WTC11 (cell line): ENCODE data around the gene HECTD4. TPM values are rescaled to one million over a fixed set of nuclear protein-coding genes. Genes with fewer than 3 reads are reported as not detected.
A peak's percentile ranks its signal among the peaks of the same experiment; 100 is the strongest.

Source experiments
- ATAC-seq: fragments of 200-7000 bp; cut with Tn5 transposase; 2 replicates; pipeline ENCODE4 v1.10.0; 2021; ENCODE audit warnings: mild to moderate bottlenecking, moderate library complexity
- CTCF ChIA-PET: fragments of 300-600 bp; sonication (Branson Sonifier 250); formaldehyde crosslinking; loops from one replicate; lab custom pipeline; 2021; ENCODE audit warnings: antibody characterized with exemption; lab: Charles Lee
- POLR2A ChIA-PET: fragments of 350-600 bp; sonication (Branson Sonifier 250); formaldehyde crosslinking; loops from one replicate; lab custom pipeline; 2021; ENCODE audit warnings: antibody characterized with exemption; lab: Charles Lee
- DNase-seq: peaks from one replicate; pipeline ENCODE4 v3.0.0; 2021; ENCODE audit warnings: low spot score
- H3K27ac Mint-ChIP-seq: 2 replicates; pipeline ENCODE4 v1.8.0; 2021; ENCODE audit warnings: mixed read lengths
- H3K27me3 Mint-ChIP-seq: 2 replicates; pipeline ENCODE4 v1.8.0; 2021; ENCODE audit warnings: low read depth, mild to moderate bottlenecking, moderate library complexity, mixed read lengths
- H3K36me3 Mint-ChIP-seq: 2 replicates; pipeline ENCODE4 v1.8.0; 2021; ENCODE audit warnings: mixed read lengths
- H3K4me1 Mint-ChIP-seq: 2 replicates; pipeline ENCODE4 v1.8.0; 2022; ENCODE audit warnings: mixed read lengths
- H3K4me3 Mint-ChIP-seq: 2 replicates; pipeline ENCODE4 v1.8.0; 2021; ENCODE audit warnings: mild to moderate bottlenecking, moderate library complexity, mixed read lengths
- H3K9me3 Mint-ChIP-seq: 2 replicates; pipeline ENCODE4 v1.8.0; 2021; ENCODE audit warnings: mixed read lengths
- ELF4 ChIP-seq: sonication (generic); formaldehyde crosslinking; IDR thresholded peaks from 2 replicates; pipeline ENCODE4 v1.8.1; 2022; ENCODE audit warnings: low read depth, mild to moderate bottlenecking, moderate library complexity, missing genetic modification reagents
- FOXK1 ChIP-seq: sonication (generic); formaldehyde crosslinking; IDR thresholded peaks from 2 replicates; pipeline ENCODE4 v1.8.0; 2022; ENCODE audit warnings: mild to moderate bottlenecking, moderate library complexity, missing genetic modification reagents
- FOXP1 ChIP-seq: sonication (generic); formaldehyde crosslinking; IDR thresholded peaks from 2 replicates; pipeline ENCODE4 v1.8.0; 2022; ENCODE audit warnings: missing genetic modification reagents, mild to moderate bottlenecking, moderate library complexity, borderline replicate concordance
- GABPB1 ChIP-seq: sonication (generic); formaldehyde crosslinking; IDR thresholded peaks from 2 replicates; pipeline ENCODE4 v1.8.1; 2023; ENCODE audit warnings: mild to moderate bottlenecking, missing genetic modification reagents
- NFE2L1 ChIP-seq: sonication (generic); formaldehyde crosslinking; IDR thresholded peaks from 2 replicates; pipeline ENCODE4 v1.8.1; 2023; ENCODE audit warnings: missing genetic modification reagents
- NFYB ChIP-seq: sonication (generic); formaldehyde crosslinking; conservative IDR thresholded peaks from 2 replicates; pipeline ENCODE4 v1.8.0; 2022; ENCODE audit warnings: low read depth, missing genetic modification reagents
- RELA ChIP-seq: sonication (generic); formaldehyde crosslinking; IDR thresholded peaks from 2 replicates; pipeline ENCODE4 v1.8.1; 2022; ENCODE audit warnings: missing genetic modification reagents, mild to moderate bottlenecking, borderline replicate concordance
- ZNF121 ChIP-seq: sonication (generic); formaldehyde crosslinking; IDR thresholded peaks from 2 replicates; pipeline ENCODE4 v1.8.0; 2023; ENCODE audit warnings: missing genetic modification reagents
- ZNF317 ChIP-seq: sonication (generic); formaldehyde crosslinking; IDR thresholded peaks from 2 replicates; pipeline ENCODE4 v1.8.1; 2023; ENCODE audit warnings: low read depth, mild to moderate bottlenecking, moderate library complexity, missing genetic modification reagents, borderline replicate concordance
- ZNF416 ChIP-seq: fragments of 250-450 bp; sonication (Bioruptor Pico); IDR thresholded peaks from 2 replicates; pipeline ENCODE4 v1.9.0; 2021; ENCODE audit warnings: mild to moderate bottlenecking, inconsistent platforms
- ZNF423 ChIP-seq: fragments of 250-450 bp; sonication (Bioruptor Pico); IDR thresholded peaks from 2 replicates; pipeline ENCODE4 v2.1.2; 2022; ENCODE audit warnings: mild to moderate bottlenecking, moderate library complexity
- total RNA-seq: library from RNA; stranded (reverse); gene quantifications from 3 replicates; pipeline ENCODE4 v1.2.3, GENCODE V29; 2021
- TF ChIP-seq, protein P1 (sequence below): sonication (generic); formaldehyde crosslinking; IDR thresholded peaks from 2 replicates; pipeline ENCODE4 v1.8.0; 2022; ENCODE audit warnings: mild to moderate bottlenecking, missing genetic modification reagents
- TF ChIP-seq, protein P2 (sequence below): sonication (generic); formaldehyde crosslinking; IDR thresholded peaks from 2 replicates; pipeline ENCODE4 v1.8.0; 2023; ENCODE audit warnings: mild to moderate bottlenecking, missing genetic modification reagents
- TF ChIP-seq, protein P3 (sequence below): sonication (generic); formaldehyde crosslinking; IDR thresholded peaks from 2 replicates; pipeline ENCODE4 v1.8.1; 2022; ENCODE audit warnings: mild to moderate bottlenecking, moderate library complexity, missing genetic modification reagents
- TF ChIP-seq, protein P4 (sequence below): sonication (generic); formaldehyde crosslinking; IDR thresholded peaks from 2 replicates; pipeline ENCODE4 v1.8.1; 2022; ENCODE audit warnings: missing genetic modification reagents, borderline replicate concordance
- TF ChIP-seq, protein P5 (sequence below): fragments of 200-600 bp; IDR thresholded peaks from 2 replicates; pipeline ENCODE4 v1.8.0; 2022; ENCODE audit warnings: antibody characterized with exemption
- TF ChIP-seq, protein P6 (sequence below): sonication (generic); formaldehyde crosslinking; IDR thresholded peaks from 2 replicates; pipeline ENCODE4 v1.8.1; 2023; ENCODE audit warnings: mild to moderate bottlenecking, missing genetic modification reagents

Gene HECTD4
- total RNA-seq, 1 experiment from 2014 or later, result 31.7 TPM

DNA sequence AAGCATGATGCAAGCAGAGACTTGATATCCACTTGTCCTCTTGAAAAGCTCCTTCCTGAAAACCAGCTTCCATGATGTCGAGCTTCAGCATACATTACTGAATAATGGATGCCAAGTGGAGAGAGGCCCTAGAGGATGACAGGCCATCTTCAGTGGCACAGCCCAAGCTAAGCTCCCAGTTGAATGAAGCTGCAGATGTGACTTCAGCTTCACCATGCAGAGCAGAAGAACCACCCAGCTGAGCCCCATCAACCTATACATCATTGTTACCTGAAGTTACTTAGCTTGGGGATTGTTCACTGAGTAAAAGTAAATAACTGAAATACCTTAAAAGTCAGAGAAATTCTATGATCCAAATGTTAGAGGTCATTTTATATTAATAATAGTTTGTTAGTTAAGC, 93.6 kb downstream of the HECTD4 start:
- CTCF ChIA-PET, result interaction anchor here (0.7 to 2.0 kb wide), 2 partner anchors 90 to 98 kb away, joined by 3 to 6 read pairs; no protein-coding TSS in a partner anchor
- Mint-ChIP-seq H3K36me3 (peaks cover 10% of the 10 kb centered on the region), H3K9me3 (peaks cover 6% of the 10 kb centered on the region), H3K27me3 (no peaks in the 10 kb centered on the region), H3K27ac (no peak overlapping the region), H3K4me3 (no peak overlapping the region), H3K4me1 (no peaks in the 10 kb centered on the region)
- no peak for DNase-seq
- POLR2A ChIA-PET, result no interaction called here
- TF ChIP-seq, protein P1, sequence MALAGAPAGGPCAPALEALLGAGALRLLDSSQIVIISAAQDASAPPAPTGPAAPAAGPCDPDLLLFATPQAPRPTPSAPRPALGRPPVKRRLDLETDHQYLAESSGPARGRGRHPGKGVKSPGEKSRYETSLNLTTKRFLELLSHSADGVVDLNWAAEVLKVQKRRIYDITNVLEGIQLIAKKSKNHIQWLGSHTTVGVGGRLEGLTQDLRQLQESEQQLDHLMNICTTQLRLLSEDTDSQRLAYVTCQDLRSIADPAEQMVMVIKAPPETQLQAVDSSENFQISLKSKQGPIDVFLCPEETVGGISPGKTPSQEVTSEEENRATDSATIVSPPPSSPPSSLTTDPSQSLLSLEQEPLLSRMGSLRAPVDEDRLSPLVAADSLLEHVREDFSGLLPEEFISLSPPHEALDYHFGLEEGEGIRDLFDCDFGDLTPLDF (CRISPR knock-in tag), result no peak
- TF ChIP-seq ZNF423 (CRISPR knock-in tag) (no peak), ZNF317 (no peak), ELF4 (no peak), FOXP1 (CRISPR knock-in tag) (no peak), NFYB (no peak), NFE2L1 (CRISPR knock-in tag) (no peak)
- TF ChIP-seq, protein P2, sequence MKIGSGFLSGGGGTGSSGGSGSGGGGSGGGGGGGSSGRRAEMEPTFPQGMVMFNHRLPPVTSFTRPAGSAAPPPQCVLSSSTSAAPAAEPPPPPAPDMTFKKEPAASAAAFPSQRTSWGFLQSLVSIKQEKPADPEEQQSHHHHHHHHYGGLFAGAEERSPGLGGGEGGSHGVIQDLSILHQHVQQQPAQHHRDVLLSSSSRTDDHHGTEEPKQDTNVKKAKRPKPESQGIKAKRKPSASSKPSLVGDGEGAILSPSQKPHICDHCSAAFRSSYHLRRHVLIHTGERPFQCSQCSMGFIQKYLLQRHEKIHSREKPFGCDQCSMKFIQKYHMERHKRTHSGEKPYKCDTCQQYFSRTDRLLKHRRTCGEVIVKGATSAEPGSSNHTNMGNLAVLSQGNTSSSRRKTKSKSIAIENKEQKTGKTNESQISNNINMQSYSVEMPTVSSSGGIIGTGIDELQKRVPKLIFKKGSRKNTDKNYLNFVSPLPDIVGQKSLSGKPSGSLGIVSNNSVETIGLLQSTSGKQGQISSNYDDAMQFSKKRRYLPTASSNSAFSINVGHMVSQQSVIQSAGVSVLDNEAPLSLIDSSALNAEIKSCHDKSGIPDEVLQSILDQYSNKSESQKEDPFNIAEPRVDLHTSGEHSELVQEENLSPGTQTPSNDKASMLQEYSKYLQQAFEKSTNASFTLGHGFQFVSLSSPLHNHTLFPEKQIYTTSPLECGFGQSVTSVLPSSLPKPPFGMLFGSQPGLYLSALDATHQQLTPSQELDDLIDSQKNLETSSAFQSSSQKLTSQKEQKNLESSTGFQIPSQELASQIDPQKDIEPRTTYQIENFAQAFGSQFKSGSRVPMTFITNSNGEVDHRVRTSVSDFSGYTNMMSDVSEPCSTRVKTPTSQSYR (CRISPR knock-in tag), result no peak
- TF ChIP-seq, protein P3, sequence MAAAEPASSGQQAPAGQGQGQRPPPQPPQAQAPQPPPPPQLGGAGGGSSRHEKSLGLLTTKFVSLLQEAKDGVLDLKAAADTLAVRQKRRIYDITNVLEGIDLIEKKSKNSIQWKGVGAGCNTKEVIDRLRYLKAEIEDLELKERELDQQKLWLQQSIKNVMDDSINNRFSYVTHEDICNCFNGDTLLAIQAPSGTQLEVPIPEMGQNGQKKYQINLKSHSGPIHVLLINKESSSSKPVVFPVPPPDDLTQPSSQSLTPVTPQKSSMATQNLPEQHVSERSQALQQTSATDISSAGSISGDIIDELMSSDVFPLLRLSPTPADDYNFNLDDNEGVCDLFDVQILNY (CRISPR knock-in tag), result no peak
- TF ChIP-seq, protein P4, sequence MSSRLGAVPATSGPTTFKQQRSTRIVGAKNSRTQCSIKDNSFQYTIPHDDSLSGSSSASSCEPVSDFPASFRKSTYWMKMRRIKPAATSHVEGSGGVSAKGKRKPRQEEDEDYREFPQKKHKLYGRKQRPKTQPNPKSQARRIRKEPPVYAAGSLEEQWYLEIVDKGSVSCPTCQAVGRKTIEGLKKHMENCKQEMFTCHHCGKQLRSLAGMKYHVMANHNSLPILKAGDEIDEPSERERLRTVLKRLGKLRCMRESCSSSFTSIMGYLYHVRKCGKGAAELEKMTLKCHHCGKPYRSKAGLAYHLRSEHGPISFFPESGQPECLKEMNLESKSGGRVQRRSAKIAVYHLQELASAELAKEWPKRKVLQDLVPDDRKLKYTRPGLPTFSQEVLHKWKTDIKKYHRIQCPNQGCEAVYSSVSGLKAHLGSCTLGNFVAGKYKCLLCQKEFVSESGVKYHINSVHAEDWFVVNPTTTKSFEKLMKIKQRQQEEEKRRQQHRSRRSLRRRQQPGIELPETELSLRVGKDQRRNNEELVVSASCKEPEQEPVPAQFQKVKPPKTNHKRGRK (CRISPR knock-in tag), result no peak
- ATAC-seq, result no peak

DNA sequence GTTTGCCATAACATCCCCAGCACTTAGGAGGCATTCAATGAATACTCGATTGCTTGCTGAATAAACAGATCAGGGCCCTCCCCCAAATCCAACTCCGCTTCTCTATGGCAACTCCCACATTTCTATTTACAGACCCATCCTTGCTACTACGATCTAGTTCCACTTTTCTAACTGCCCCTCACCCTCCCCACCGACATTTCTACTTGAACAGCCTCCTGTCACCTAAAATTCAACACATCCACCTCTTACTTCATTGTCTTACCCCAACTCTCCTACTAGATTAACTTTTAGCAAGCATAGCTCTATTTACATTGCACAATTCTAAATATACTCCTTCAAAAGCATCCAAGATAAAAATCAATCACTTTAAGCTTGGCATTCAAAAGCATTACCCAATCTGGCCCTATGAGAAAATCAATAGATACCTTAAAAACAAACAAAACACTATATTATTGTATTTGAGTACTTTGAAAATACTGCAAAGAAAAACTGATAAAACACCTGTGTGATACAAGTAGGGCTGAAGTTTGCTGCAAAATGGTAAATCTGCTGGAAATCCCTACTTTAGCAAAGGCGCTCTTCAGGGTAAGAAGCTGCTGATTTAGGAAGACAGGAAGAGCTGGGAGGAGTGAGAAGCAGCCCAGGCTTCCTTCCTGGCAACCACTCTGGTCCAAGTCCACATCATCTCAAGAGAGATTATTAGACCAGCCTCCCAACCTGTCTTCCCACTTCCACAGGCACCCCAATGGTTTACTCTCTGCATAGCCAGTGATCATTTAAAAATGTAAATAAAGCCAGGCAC, 96.4 kb downstream of the HECTD4 start:
- H3K4me3 Mint-ChIP-seq, result no peak overlapping the region
- ATAC-seq (no peak), DNase-seq (no peak)
- TF ChIP-seq GABPB1 (CRISPR knock-in tag), result 0 out of 2 replicates have a peak, but pooled peaks have one; percentile 40
- TF ChIP-seq ZNF121, result no peak
- H3K4me1 Mint-ChIP-seq, result no peaks in the 10 kb centered on the region
- ChIA-PET POLR2A (no interaction called here), CTCF (interaction anchor here (1.2 to 1.3 kb wide), 2 partner anchors 88 to 102 kb away, joined by 3 to 4 read pairs; no protein-coding TSS in a partner anchor)
- peaks cover 6% of the 10 kb centered on the region for H3K9me3 Mint-ChIP-seq
- peaks cover 10% of the 10 kb centered on the region for H3K36me3 Mint-ChIP-seq
- H3K27ac Mint-ChIP-seq, result no peak overlapping the region
- no peaks in the 10 kb centered on the region for H3K27me3 Mint-ChIP-seq

DNA sequence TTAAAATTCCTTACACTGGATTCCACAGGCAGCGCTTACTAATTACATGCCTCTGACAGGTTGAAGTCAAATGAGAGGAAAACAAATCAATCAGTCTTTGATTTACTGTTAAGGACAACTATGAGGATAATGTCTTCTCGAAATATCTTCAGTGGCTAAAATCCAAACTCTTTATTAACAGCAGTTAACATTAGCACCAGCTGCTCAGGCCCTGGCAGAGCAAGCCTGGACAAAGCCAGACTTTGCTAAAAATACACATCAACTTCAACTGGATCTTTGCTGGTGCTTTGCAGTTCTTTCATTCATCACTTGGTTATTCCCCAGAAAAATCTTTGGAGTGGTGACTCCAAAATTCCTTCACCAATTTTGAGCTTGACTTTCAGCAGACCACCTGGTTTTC, 98.7 kb downstream of the HECTD4 start:
- H3K9me3 Mint-ChIP-seq, result no peaks in the 10 kb centered on the region
- CTCF ChIA-PET, result interaction anchor here (0.6 to 1.4 kb wide), 2 partner anchors 9 to 85 kb away, joined by 3 to 8 read pairs; no protein-coding TSS in a partner anchor
- no peak for DNase-seq
- peaks cover 2% of the 10 kb centered on the region for H3K36me3 Mint-ChIP-seq
- 0 out of 2 replicates have a peak overlapping the region, but pooled peaks have one; percentile 78 for H3K27ac Mint-ChIP-seq
- ATAC-seq, result no peak
- H3K4me3 Mint-ChIP-seq, result no peak overlapping the region
- TF ChIP-seq FOXP1 (CRISPR knock-in tag) (no peak), ZNF416 (no peak), FOXK1 (CRISPR knock-in tag) (no peak), RELA (no peak)
- TF ChIP-seq, protein P5, sequence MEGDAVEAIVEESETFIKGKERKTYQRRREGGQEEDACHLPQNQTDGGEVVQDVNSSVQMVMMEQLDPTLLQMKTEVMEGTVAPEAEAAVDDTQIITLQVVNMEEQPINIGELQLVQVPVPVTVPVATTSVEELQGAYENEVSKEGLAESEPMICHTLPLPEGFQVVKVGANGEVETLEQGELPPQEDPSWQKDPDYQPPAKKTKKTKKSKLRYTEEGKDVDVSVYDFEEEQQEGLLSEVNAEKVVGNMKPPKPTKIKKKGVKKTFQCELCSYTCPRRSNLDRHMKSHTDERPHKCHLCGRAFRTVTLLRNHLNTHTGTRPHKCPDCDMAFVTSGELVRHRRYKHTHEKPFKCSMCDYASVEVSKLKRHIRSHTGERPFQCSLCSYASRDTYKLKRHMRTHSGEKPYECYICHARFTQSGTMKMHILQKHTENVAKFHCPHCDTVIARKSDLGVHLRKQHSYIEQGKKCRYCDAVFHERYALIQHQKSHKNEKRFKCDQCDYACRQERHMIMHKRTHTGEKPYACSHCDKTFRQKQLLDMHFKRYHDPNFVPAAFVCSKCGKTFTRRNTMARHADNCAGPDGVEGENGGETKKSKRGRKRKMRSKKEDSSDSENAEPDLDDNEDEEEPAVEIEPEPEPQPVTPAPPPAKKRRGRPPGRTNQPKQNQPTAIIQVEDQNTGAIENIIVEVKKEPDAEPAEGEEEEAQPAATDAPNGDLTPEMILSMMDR, result no peak
- TF ChIP-seq, protein P6, sequence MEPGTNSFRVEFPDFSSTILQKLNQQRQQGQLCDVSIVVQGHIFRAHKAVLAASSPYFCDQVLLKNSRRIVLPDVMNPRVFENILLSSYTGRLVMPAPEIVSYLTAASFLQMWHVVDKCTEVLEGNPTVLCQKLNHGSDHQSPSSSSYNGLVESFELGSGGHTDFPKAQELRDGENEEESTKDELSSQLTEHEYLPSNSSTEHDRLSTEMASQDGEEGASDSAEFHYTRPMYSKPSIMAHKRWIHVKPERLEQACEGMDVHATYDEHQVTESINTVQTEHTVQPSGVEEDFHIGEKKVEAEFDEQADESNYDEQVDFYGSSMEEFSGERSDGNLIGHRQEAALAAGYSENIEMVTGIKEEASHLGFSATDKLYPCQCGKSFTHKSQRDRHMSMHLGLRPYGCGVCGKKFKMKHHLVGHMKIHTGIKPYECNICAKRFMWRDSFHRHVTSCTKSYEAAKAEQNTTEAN (CRISPR knock-in tag), result no peak
- no peaks in the 10 kb centered on the region for H3K27me3 Mint-ChIP-seq
- POLR2A ChIA-PET, result no interaction called here
- no peaks in the 10 kb centered on the region for H3K4me1 Mint-ChIP-seq
